ENCODE results near the gene PIKFYVE.

PIKFYVE gene

DNA sequence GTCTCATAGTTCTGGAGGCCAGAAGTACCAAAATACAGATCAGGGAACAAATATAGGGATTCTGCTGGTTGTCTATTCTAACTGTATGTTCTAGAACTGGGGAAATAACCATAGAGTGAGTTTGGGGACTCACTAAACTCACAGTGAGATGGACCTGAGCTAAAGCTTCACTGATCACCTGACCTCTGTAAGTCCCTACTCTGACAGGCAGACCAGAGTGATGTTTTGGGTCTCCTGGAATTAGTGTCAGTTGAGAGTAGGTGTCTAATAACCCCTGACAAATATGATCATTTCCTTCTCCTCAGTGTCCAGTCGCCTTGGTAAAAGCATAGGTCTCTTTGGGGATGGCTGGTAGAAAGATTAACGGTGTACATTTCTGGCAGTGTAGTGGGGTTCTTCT is 14.2 kb downstream of the PIKFYVE start:
- TF ChIP-seq CTCF (IDR thresholded peaks at IDR 0.05; ENCODE audit: low read depth, low read length): no peak
- DNase-seq (ENCODE audit: low read depth in 2 of 2): no peak
- no peak overlapping the region for H3K4me3 ChIP-seq (replicated peaks in 1 of 2; ENCODE audit: low read depth in 2 of 2, low read length in 2 of 2)

GRCh38 chr2:208280933-208281332 is 14.9 kb downstream of the PIKFYVE start:
- TF ChIP-seq CTCF (IDR thresholded peaks at IDR 0.05; ENCODE audit: low read depth, low read length): no peak
- no peak overlapping the region for H3K4me3 ChIP-seq (replicated peaks in 1 of 2; ENCODE audit: low read depth in 2 of 2, low read length in 2 of 2)
- peak; percentile 36 to 53 for DNase-seq (ENCODE audit: low read depth in 2 of 2)

DNA sequence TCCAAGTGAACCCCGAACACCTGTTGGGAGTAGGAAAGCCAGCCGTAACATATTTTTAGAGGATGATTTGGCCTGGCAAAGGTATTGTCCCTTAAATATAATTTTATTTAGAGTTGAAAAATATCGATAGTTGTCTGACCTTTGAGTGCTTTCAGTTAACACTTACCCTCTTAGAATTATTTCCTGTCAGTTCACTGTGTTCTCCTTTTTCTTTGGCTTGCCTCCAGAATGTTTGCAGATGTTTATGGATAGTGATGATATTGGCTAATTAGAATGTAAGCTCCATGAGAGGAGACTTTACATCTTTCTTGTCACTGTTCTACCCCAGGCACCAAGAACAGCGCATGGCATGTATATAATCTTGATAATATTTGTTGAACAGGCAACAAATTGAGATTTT is 19.8 kb downstream of the PIKFYVE start:
- TF ChIP-seq CTCF (IDR thresholded peaks at IDR 0.05; ENCODE audit: low read depth, low read length): no peak
- H3K4me3 ChIP-seq (replicated peaks in 1 of 2; ENCODE audit: low read depth in 2 of 2, low read length in 2 of 2): no peak overlapping the region
- DNase-seq (ENCODE audit: low read depth in 2 of 2): no peak

DNA sequence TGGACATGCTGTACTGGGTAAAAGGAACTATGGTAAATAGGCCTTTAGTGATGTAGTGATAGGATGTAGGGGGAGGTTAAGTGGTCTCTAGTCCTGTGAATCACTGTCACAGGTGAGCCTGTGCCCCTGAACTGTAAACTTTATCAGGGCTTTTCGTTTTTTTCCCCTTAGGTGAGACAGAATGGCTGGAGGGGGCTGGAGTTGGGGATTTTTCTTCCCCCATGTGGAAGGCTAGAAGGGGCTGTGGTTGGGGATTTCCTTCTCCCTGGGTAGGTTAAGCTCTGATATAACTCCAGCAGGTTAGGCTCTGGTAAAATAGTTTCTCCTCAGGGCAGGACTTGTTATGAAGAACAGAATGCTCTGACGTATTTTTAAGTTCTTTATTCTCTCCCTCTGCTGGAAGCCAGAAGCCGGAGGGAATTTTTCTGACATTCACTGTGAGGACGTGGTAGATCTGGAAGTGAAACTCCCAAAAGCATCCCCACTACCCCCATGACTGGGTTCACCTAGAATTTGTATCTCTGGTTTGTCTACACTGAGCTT is 28.5 kb downstream of the PIKFYVE start:
- TF ChIP-seq CTCF (IDR thresholded peaks at IDR 0.05; ENCODE audit: low read depth, low read length): no peak
- no peak overlapping the region for H3K4me3 ChIP-seq (replicated peaks in 1 of 2; ENCODE audit: low read depth in 2 of 2, low read length in 2 of 2)
- DNase-seq (ENCODE audit: low read depth in 2 of 2): no peak

- DNase-seq (ENCODE audit: low read depth in 2 of 2): no peak
- no peak for TF ChIP-seq CTCF (IDR thresholded peaks at IDR 0.05; ENCODE audit: low read depth, low read length)
These were observed 29.8 kb downstream of the PIKFYVE start for GRCh38 chr2:208295834-208296233.

DNA sequence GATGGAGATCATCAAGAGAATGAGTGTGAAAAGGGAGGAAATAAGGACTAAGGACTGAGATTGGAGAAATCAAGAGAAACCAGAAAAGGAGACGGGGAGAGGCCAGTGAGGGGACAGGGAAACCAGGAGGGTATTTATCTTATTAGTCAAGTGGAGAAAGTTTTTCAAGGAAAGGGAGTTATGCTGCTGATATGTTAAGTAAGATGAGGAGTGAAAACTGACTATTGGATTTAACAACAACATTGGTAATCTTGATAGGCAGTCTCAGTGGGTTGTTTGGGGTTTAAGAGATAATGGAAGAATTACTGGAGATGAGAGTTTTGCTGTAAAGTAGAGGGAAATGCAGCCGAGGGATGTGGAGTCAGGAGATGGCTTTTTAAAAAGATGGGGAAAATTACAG is 30.6 kb downstream of the PIKFYVE start:
- TF ChIP-seq CTCF (IDR thresholded peaks at IDR 0.05; ENCODE audit: low read depth, low read length): no peak
- no peak for DNase-seq (ENCODE audit: low read depth in 2 of 2)
- no peak overlapping the region for H3K4me3 ChIP-seq (replicated peaks in 1 of 2; ENCODE audit: low read depth in 2 of 2, low read length in 2 of 2)

More at GRCh38 chr2:208295834-208296233, 29.8 kb downstream of the PIKFYVE start:
- no peak overlapping the region for H3K4me3 ChIP-seq (replicated peaks in 1 of 2; ENCODE audit: low read depth in 2 of 2, low read length in 2 of 2)

DNA sequence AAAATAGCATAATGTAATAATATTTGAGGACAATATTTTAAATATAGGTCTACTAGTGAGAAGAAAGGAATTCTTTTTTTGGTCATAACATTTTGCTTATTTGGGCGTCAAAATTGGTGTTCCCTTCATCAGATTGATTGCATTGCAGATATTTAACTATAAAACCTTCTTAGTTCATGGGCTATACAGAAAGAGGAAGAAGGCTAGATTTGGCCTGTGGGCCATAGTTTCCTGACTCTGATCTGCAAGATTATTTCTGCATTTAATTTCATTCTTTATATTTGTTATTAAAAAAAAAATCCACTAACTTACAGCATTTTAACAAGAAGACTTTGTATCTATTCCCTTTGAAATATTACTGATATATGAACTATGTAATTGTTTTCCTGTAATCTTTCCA is 31.9 kb downstream of the PIKFYVE start:
- H3K4me3 ChIP-seq (replicated peaks in 1 of 2; ENCODE audit: low read depth in 2 of 2, low read length in 2 of 2): no peak overlapping the region
- TF ChIP-seq CTCF (IDR thresholded peaks at IDR 0.05; ENCODE audit: low read depth, low read length): no peak
- no peak for DNase-seq (ENCODE audit: low read depth in 2 of 2)
